Measurements from ENCODE around the gene BARX2. TPM values are rescaled to one million over a fixed set of nuclear protein-coding genes. Genes with fewer than 3 reads are reported as not detected.

BARX2 gene
- total and polyA plus RNA-seq, 2 donors from 2014 or later = 5.2 to 6.9 TPM

GRCh38 chr11:129427816-129428406 is 52.3 kb downstream of the BARX2 start:
- no peak for FAIRE-seq
- Histone ChIP-seq H3K27me3 (ENCODE audit: control insufficient read depth, insufficient read depth, low read length) (no peaks in the 10 kb centered on the region), H3K9me3 (ENCODE audit: control insufficient read depth in 2 of 3, insufficient read depth in 1 of 3, low read length in 3 of 3) (peaks cover 0 to 6% (median 3%) of the 10 kb centered on the region in 3 donors), H3K27ac (ENCODE audit: low read depth in 2 of 2, low read length in 2 of 2) (no peak overlapping the region), H3K4me1 (ENCODE audit: control insufficient read depth in 2 of 3, insufficient read depth in 2 of 3, low read depth in 1 of 3, low read length in 3 of 3) (peaks cover 0 to 8% (median 8%) of the 10 kb centered on the region in 3 donors), H3K4me3 (ENCODE audit: low read length in 3 of 3) (no peak overlapping the region), H3K9ac (ENCODE audit: low read length in 3 of 3) (no peak overlapping the region), H3K36me3 (ENCODE audit: control insufficient read depth in 2 of 3, insufficient read depth in 3 of 3, low read length in 3 of 3) (no peaks in the 10 kb centered on the region)
- intact Hi-C loops (cut with DNase I) = no loop called here
- peak in 2 of 5 donors; percentile 50 to 64 for DNase-seq
- no peak for TF ChIP-seq CTCF (IDR thresholded peaks at IDR 0.05; ENCODE audit: borderline replicate concordance, extremely low read depth, insufficient read depth)

DNA sequence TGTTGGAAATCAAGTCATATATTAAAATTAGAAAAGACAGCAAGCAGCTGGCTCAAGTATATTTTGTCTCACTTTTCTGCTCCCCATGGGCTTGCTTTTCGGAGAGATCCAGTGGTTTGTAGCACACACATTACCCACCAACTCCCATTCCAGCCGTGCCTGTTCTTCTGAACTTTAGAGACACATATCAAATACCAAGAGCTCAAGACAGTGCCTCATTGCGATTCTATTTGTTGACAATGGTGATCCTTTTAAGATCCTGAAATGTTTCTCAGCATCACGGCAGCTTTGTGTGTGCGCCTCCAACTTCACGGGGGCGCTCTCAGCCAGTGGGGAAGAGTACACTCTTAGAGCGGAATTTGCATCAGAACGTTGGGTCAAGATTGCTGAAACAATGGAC is 52.9 kb downstream of the BARX2 start:
- peak in 2 of 5 donors; percentile 42 to 48 for DNase-seq
- no peak overlapping the region for H3K27ac ChIP-seq (ENCODE audit: low read depth in 2 of 2, low read length in 2 of 2)

GRCh38 chr11:129434641-129435498 is 59.2 kb downstream of the BARX2 start:
- Histone ChIP-seq H3K36me3 (ENCODE audit: control insufficient read depth in 2 of 3, insufficient read depth in 3 of 3, low read length in 3 of 3) (no peaks in the 10 kb centered on the region), H3K9ac (ENCODE audit: low read length in 3 of 3) (no peak overlapping the region), H3K4me1 (ENCODE audit: control insufficient read depth in 2 of 3, insufficient read depth in 2 of 3, low read depth in 1 of 3, low read length in 3 of 3) (no peaks in the 10 kb centered on the region), H3K9me3 (ENCODE audit: control insufficient read depth in 2 of 3, insufficient read depth in 1 of 3, low read length in 3 of 3) (peaks cover 0 to 6% (median 3%) of the 10 kb centered on the region in 3 donors), H3K27me3 (ENCODE audit: control insufficient read depth, insufficient read depth, low read length) (no peaks in the 10 kb centered on the region), H3K27ac (ENCODE audit: low read depth in 2 of 2, low read length in 2 of 2) (no peak overlapping the region), H3K4me3 (ENCODE audit: low read length in 3 of 3) (no peak overlapping the region)
- peak in 2 of 5 donors; percentile 58 to 61 for DNase-seq
- FAIRE-seq = no peak
- intact Hi-C loops (cut with DNase I) = no loop called here
- TF ChIP-seq CTCF (IDR thresholded peaks at IDR 0.05; ENCODE audit: borderline replicate concordance, extremely low read depth, insufficient read depth) = no peak

More for the DNA sequence above, 52.9 kb downstream of the BARX2 start:
- TF ChIP-seq CTCF (IDR thresholded peaks at IDR 0.05; ENCODE audit: borderline replicate concordance, extremely low read depth, insufficient read depth) = no peak
- Histone ChIP-seq H3K9me3 (ENCODE audit: control insufficient read depth in 2 of 3, insufficient read depth in 1 of 3, low read length in 3 of 3) (peaks cover 0 to 6% (median 3%) of the 10 kb centered on the region in 3 donors), H3K4me1 (ENCODE audit: control insufficient read depth in 2 of 3, insufficient read depth in 2 of 3, low read depth in 1 of 3, low read length in 3 of 3) (peaks cover 0 to 8% (median 8%) of the 10 kb centered on the region in 3 donors), H3K27me3 (ENCODE audit: control insufficient read depth, insufficient read depth, low read length) (no peaks in the 10 kb centered on the region), H3K9ac (ENCODE audit: low read length in 3 of 3) (no peak overlapping the region), H3K36me3 (ENCODE audit: control insufficient read depth in 2 of 3, insufficient read depth in 3 of 3, low read length in 3 of 3) (no peaks in the 10 kb centered on the region), H3K4me3 (ENCODE audit: low read length in 3 of 3) (no peak overlapping the region)
- intact Hi-C loops (cut with DNase I) = no loop called here
- no peak for FAIRE-seq
